ENCODE data around the gene FGF1. TPM values are rescaled to one million over a fixed set of nuclear protein-coding genes. Genes with fewer than 3 reads are reported as not detected.

FGF1 gene
- total and polyA plus RNA-seq, 4 donors: 25.6 to 57.7 (median 39.2) TPM

DNA sequence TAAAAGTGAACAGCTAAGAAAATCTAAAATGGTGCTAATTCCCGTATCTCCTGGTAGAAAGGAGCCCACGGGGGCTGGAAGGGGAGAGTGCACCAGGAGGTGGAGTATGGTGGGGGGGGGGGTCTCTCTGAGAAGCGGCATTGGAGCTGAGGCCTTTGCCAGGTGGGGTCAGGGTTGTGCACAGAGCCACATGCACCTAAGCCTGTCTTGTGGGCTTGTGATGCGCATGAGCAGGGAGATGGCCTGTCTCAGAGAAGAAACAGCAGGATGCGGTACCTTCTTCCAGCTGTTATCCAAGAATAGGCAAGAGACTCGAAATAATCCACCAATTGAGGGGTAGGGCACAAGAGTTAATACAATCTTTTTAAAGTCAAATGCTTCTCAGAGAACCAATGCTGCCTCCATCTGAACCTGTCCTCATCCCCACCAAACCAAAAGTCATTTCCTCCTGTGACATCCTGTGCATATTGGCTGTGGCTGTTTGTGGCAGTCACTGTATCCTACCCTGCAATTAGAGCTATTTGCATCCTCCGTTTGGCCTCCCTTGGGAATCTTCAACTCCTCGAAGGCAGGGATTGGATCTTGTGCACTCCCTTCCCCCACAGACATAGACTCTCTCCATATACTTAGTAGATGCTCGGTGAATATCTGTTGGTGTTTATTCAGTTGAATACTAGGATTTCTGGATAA lies 45.4 kb downstream of the FGF1 start:
- no peak overlapping the region for H3K27ac ChIP-seq (ENCODE audit: low read depth, low read length)
- H3K9me3 ChIP-seq (ENCODE audit: control insufficient read depth, insufficient read depth, low read length): no peaks in the 10 kb centered on the region
- H3K27me3 ChIP-seq (ENCODE audit: control insufficient read depth, insufficient read depth, low read length): no peaks in the 10 kb centered on the region
- H3K4me3 ChIP-seq (ENCODE audit: low read depth, low read length): no peak overlapping the region
- 79% methylated on average over 5 of the region's 9 CpGs for WGBS (ENCODE audit: insufficient coverage)
- peak in 1 of 6 donors; percentile 49 for DNase-seq (ENCODE audit: low read depth in 4 of 6, low spot score in 6 of 6)
- H3K4me1 ChIP-seq (ENCODE audit: control insufficient read depth, insufficient read depth, low read length): peaks cover 12% of the 10 kb centered on the region
- no peaks in the 10 kb centered on the region for H3K36me3 ChIP-seq (ENCODE audit: control insufficient read depth, insufficient read depth, low read length)

DNA sequence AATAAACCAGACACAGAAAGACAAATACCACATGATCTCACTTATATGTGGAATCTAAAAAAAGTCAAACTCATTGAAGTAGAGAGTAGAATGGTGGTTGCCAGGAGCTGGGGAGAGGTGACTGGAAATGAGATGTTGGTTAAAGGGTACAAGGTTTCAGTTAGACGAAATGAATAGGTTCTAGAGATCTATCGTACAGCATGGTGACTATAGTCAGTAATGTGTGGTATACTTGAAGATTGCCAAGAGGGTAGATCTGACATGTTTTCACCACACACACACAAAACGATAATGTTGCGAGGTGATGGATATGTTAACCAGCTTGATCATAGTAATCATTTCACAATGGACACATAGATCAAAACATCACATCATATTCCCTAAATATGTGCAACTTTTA lies 46.4 kb downstream of the FGF1 start:
- no peak for DNase-seq (ENCODE audit: low read depth in 4 of 6, low spot score in 6 of 6)
- no peaks in the 10 kb centered on the region for H3K27me3 ChIP-seq (ENCODE audit: control insufficient read depth, insufficient read depth, low read length)
- H3K4me1 ChIP-seq (ENCODE audit: control insufficient read depth, insufficient read depth, low read length): peaks cover 14% of the 10 kb centered on the region
- WGBS (ENCODE audit: insufficient coverage): no CpG with 5 or more reads among the region's 4 CpGs
- no peaks in the 10 kb centered on the region for H3K9me3 ChIP-seq (ENCODE audit: control insufficient read depth, insufficient read depth, low read length)
- no peaks in the 10 kb centered on the region for H3K36me3 ChIP-seq (ENCODE audit: control insufficient read depth, insufficient read depth, low read length)
- H3K27ac ChIP-seq (ENCODE audit: low read depth, low read length): no peak overlapping the region
- no peak overlapping the region for H3K4me3 ChIP-seq (ENCODE audit: low read depth, low read length)

DNA sequence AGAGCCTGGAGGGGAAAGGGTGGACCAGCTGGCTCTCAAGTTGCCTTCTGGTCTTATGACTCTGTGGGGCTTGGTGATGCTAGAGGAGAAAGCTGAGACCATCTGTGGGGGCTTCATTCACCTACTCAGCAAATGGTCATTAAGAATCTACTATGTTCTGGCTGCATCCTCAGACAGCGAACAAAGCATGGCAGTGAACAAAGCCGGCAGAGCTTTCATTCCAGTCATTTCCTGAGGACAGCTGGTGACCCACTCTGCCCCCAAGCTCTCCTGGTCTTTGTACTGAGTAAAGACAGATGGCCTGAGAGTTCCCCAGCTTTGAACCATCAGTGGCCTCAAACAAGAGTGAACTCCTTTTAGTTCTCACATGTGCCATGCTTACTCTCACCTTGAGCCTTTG lies 48.0 kb downstream of the FGF1 start:
- no peak overlapping the region for H3K4me3 ChIP-seq (ENCODE audit: low read depth, low read length)
- H3K9me3 ChIP-seq (ENCODE audit: control insufficient read depth, insufficient read depth, low read length): no peaks in the 10 kb centered on the region
- no peaks in the 10 kb centered on the region for H3K27me3 ChIP-seq (ENCODE audit: control insufficient read depth, insufficient read depth, low read length)
- no peak for DNase-seq (ENCODE audit: low read depth in 4 of 6, low spot score in 6 of 6)
- no peaks in the 10 kb centered on the region for H3K36me3 ChIP-seq (ENCODE audit: control insufficient read depth, insufficient read depth, low read length)
- 65% methylated on average over 2 of the region's 2 CpGs for WGBS (ENCODE audit: insufficient coverage)
- H3K27ac ChIP-seq (ENCODE audit: low read depth, low read length): no peak overlapping the region
- peaks cover 11% of the 10 kb centered on the region for H3K4me1 ChIP-seq (ENCODE audit: control insufficient read depth, insufficient read depth, low read length)

DNA sequence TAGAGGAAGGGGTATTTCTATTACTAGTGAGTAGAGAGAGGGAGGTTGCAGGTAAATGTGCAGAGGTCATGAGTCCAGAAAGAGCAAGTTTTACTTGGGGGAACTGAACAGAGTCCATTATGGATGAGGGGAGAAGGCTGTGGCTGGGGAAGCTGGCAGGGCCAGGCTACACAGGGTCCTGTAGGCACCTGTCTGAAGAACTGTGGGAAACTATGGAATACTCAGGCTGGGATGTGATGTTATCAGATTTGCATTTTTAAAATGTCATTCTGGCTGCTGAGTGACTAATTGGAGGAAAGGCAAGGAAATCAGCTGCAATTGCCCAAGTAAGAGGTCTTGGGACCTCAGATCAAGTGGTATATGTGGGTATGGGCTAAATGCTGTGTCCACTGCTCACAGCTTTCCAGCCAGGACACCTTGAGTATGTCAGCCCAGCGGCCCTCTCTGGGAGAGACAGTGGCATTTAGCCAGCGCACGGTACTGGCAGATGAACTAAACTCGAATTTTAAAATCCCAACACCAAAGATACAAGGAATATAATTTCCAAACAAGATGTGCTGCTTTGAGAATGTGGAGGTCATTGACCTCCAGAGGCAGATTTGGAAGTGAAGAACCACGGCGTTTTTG lies 49.1 kb downstream of the FGF1 start:
- no peak overlapping the region for H3K27ac ChIP-seq (ENCODE audit: low read depth, low read length)
- WGBS (ENCODE audit: insufficient coverage): 100% methylated on average over 2 of the region's 6 CpGs

DNA sequence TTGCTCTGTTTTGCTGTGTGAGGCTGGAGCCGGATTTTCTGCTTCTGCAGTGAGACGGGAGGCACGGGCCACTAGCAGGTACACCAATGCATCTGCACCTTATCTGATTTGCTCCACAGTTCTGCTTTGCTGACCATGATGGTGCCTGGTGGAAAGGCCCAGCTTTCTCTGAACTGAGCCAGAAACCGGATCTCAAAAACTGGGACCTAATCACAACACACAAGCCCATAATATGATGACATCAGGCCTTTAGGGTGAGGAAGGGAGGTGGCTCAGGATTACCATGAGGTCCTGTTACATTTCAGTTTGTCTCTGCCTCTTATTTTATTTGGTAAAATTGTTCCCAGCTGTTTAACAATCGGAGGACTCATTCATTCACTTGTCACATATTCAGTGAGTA lies 49.8 kb downstream of the FGF1 start:
- no CpG with 5 or more reads among the region's 5 CpGs for WGBS (ENCODE audit: insufficient coverage)
- DNase-seq (ENCODE audit: low read depth in 4 of 6, low spot score in 6 of 6): no peak
- no peaks in the 10 kb centered on the region for H3K27me3 ChIP-seq (ENCODE audit: control insufficient read depth, insufficient read depth, low read length)
- no peak overlapping the region for H3K4me3 ChIP-seq (ENCODE audit: low read depth, low read length)
- no peaks in the 10 kb centered on the region for H3K36me3 ChIP-seq (ENCODE audit: control insufficient read depth, insufficient read depth, low read length)
- no peak overlapping the region for H3K27ac ChIP-seq (ENCODE audit: low read depth, low read length)
- H3K4me1 ChIP-seq (ENCODE audit: control insufficient read depth, insufficient read depth, low read length): peaks cover 11% of the 10 kb centered on the region
- no peaks in the 10 kb centered on the region for H3K9me3 ChIP-seq (ENCODE audit: control insufficient read depth, insufficient read depth, low read length)

More for the DNA sequence above, 49.1 kb downstream of the FGF1 start:
- H3K36me3 ChIP-seq (ENCODE audit: control insufficient read depth, insufficient read depth, low read length): no peaks in the 10 kb centered on the region
- H3K27me3 ChIP-seq (ENCODE audit: control insufficient read depth, insufficient read depth, low read length): no peaks in the 10 kb centered on the region
- peaks cover 11% of the 10 kb centered on the region for H3K4me1 ChIP-seq (ENCODE audit: control insufficient read depth, insufficient read depth, low read length)
- H3K4me3 ChIP-seq (ENCODE audit: low read depth, low read length): no peak overlapping the region
- no peaks in the 10 kb centered on the region for H3K9me3 ChIP-seq (ENCODE audit: control insufficient read depth, insufficient read depth, low read length)
- DNase-seq (ENCODE audit: low read depth in 4 of 6, low spot score in 6 of 6): no peak

DNA sequence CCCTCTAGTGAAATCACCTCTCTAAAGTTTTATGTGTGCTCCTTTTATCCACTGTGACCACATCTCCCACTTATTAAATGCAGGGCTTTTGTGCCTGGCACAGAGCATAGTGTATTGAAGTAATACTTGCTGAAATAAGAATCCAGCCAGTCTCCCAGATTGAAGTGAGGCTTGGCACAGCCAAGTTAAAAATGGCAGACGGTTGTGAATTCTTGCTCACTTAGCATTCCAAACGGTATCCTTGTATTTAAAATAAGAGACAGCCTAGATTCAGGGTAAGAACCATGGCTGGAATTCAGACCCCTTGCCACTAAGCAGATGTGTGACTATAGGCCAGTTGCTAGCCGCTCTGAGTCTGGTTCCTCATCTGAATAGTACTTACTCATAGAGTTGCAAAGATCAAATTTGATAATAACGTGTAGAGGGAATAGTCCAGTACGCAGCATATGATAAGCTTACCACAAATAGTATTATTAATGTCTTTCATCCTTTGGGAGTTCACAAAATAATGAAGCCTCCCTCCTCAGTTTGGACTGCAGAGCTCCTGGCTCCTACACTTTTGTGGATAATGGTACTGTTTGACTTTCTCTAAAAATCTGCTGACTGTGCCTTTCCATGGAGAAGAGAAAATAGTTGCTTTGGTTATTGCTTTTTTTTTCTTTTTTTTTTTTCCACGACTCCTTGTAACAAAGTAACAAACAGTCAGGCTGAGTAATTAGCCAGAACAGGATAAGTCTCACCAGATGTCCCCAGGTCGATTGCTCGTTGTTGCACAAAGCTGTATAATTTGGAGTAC lies 51.5 kb downstream of the FGF1 start:
- no peaks in the 10 kb centered on the region for H3K36me3 ChIP-seq (ENCODE audit: control insufficient read depth, insufficient read depth, low read length)
- H3K4me1 ChIP-seq (ENCODE audit: control insufficient read depth, insufficient read depth, low read length): peaks cover 11% of the 10 kb centered on the region
- no peaks in the 10 kb centered on the region for H3K9me3 ChIP-seq (ENCODE audit: control insufficient read depth, insufficient read depth, low read length)
- no peak overlapping the region for H3K4me3 ChIP-seq (ENCODE audit: low read depth, low read length)
- peak in 1 of 6 donors; percentile 51 for DNase-seq (ENCODE audit: low read depth in 4 of 6, low spot score in 6 of 6)
- H3K27me3 ChIP-seq (ENCODE audit: control insufficient read depth, insufficient read depth, low read length): no peaks in the 10 kb centered on the region
- H3K27ac ChIP-seq (ENCODE audit: low read depth, low read length): peak overlapping the region; percentile 20
- 35% methylated on average over 2 of the region's 8 CpGs for WGBS (ENCODE audit: insufficient coverage)

DNA sequence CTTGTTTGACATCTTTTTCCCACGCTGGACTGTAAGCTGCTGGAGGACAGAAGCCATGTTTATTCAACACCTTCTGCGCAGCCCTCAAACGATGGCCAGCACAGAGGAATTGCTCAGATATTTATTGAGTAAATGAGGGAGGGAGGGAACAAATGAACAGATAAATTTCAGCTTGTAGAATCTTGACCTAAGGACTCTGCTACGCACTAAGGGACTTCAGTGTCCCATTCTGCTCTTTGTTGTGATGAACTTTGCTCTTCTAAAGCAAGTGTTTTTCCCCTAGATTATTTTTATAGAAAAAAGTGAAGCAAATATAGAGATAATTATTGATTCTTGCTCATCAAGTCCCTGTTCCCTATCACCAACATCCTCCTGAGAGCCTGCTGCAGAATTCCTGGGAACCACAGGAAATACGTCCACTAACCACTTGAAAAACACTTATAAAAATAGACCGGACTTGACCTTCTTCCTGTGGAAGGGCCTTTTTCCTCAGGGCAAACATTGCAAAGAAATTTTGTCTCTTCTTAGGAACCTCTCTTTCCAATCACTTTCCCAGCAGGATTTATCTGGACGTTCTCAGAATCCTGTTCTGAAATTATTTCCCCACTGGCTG lies 54.9 kb downstream of the FGF1 start:
- 86% methylated on average over 6 of the region's 7 CpGs for WGBS (ENCODE audit: insufficient coverage)
- Histone ChIP-seq H3K36me3 (ENCODE audit: control insufficient read depth, insufficient read depth, low read length) (no peaks in the 10 kb centered on the region), H3K27me3 (ENCODE audit: control insufficient read depth, insufficient read depth, low read length) (no peaks in the 10 kb centered on the region), H3K4me1 (ENCODE audit: control insufficient read depth, insufficient read depth, low read length) (peaks cover 11% of the 10 kb centered on the region), H3K9me3 (ENCODE audit: control insufficient read depth, insufficient read depth, low read length) (no peaks in the 10 kb centered on the region), H3K27ac (ENCODE audit: low read depth, low read length) (no peak overlapping the region), H3K4me3 (ENCODE audit: low read depth, low read length) (no peak overlapping the region)
- DNase-seq (ENCODE audit: low read depth in 4 of 6, low spot score in 6 of 6): no peak

DNA sequence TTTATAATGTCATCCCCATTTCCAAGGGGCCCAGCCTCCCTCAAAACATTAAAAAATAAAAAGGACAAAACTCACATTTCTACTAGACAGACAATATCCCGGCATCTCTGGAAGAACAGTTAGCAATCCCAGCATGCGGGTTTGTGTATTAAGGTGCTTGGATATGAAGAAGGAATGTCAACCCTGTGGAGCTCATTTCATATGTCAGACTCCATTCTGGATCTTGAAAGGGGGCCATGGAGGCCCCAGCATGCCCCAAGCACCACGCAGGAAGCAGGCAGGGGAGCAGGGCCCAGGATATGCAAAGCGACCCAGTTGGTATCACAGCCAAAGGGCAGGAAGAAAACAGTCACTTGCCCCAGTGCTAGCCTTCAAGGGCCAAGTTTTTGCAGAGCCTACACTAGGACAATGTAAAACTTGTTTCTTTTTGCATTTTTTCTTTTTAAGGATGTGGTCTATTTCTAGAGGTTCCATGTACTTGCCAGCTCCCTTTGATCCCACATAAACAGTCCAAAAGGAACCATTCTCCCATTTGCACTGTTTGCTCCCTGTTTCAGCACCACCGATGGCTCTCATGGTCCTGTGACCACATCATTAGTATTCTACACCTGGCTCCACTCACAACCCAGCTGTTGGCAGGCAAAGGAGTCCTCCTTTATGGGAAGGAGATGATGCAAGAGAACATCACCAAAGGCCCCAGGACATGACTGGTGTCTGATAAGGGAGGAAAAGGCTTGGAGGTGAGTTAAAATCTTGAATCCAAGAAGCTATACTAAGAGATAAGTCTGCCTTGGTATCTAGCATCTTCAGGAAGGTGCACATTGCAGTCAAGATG lies 58.3 kb downstream of the FGF1 start:
- no peaks in the 10 kb centered on the region for H3K9me3 ChIP-seq (ENCODE audit: control insufficient read depth, insufficient read depth, low read length)
- no peak overlapping the region for H3K4me3 ChIP-seq (ENCODE audit: low read depth, low read length)
- no peak overlapping the region for H3K27ac ChIP-seq (ENCODE audit: low read depth, low read length)
- H3K4me1 ChIP-seq (ENCODE audit: control insufficient read depth, insufficient read depth, low read length): peaks cover 12% of the 10 kb centered on the region
- no peaks in the 10 kb centered on the region for H3K27me3 ChIP-seq (ENCODE audit: control insufficient read depth, insufficient read depth, low read length)
- peak in 1 of 6 donors; percentile 56 for DNase-seq (ENCODE audit: low read depth in 4 of 6, low spot score in 6 of 6)
- H3K36me3 ChIP-seq (ENCODE audit: control insufficient read depth, insufficient read depth, low read length): no peaks in the 10 kb centered on the region
- 83% methylated on average over 4 of the region's 5 CpGs for WGBS (ENCODE audit: insufficient coverage)

DNA sequence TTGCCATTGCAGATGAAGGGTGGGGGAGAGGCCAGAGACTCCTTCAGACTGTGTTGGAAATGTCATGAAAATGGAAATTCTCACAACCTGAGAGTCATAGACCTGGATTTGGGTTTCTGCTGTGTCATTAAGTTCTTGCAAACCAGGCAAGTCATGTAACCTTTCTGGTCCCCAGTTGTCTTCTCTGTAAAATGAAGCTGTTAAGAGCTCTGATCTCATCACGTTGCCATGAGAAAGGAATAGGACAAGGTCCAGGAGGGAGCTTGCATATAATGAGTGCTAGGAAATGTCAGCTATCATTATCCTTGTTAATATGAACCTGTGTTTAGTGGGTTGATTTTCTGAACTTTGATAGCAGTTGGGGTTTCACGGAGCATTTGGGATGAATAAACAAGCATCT lies 59.1 kb downstream of the FGF1 start:
- Histone ChIP-seq H3K36me3 (ENCODE audit: control insufficient read depth, insufficient read depth, low read length) (no peaks in the 10 kb centered on the region), H3K27me3 (ENCODE audit: control insufficient read depth, insufficient read depth, low read length) (no peaks in the 10 kb centered on the region), H3K9me3 (ENCODE audit: control insufficient read depth, insufficient read depth, low read length) (no peaks in the 10 kb centered on the region), H3K4me3 (ENCODE audit: low read depth, low read length) (no peak overlapping the region), H3K27ac (ENCODE audit: low read depth, low read length) (no peak overlapping the region), H3K4me1 (ENCODE audit: control insufficient read depth, insufficient read depth, low read length) (peaks cover 12% of the 10 kb centered on the region)
- WGBS (ENCODE audit: insufficient coverage): 57% methylated on average over 1 of the region's 2 CpGs
- no peak for DNase-seq (ENCODE audit: low read depth in 4 of 6, low spot score in 6 of 6)
